Stimulated activated CD8-positive, alpha-beta memory T cell treated with anti-CD3 and anti-CD28 coated beads, Interleukin-7, amount 100 ng/mL, for 48 hours (primary cell): ENCODE results near the gene A4GALT.
"Not testable (repeated sequence)": the region's sequence is repeated elsewhere in the genome, so short reads cannot be mapped to it uniquely, and the experiment has no call there.

Experiments used
- DNase-seq, 2 donors: peaks; one replicate each; pipeline ENCODE4 v3.0.0-alpha.2; 2020; ENCODE audit warnings: low read depth in 1 of 2; ENCODE audit errors: extremely low read depth in 1 of 2

A4GALT gene

GRCh38 chr22:42684462-42685195 lies 36.0 kb downstream of the A4GALT start:
- no peak for DNase-seq

GRCh38 chr22:42683578-42684283 lies 36.9 kb downstream of the A4GALT start:
- no peak for DNase-seq

- no peak for DNase-seq
Measured at GRCh38 chr22:42682113-42682851, 38.4 kb downstream of the A4GALT start.

GRCh38 chr22:42680648-42681047 lies 40.0 kb downstream of the A4GALT start:
- DNase-seq = no peak

GRCh38 chr22:42679691-42680090 lies 41.0 kb downstream of the A4GALT start:
- no peak for DNase-seq

- DNase-seq = no peak
Measured at GRCh38 chr22:42678894-42679293, 41.8 kb downstream of the A4GALT start.

GRCh38 chr22:42677936-42678335 lies 42.7 kb downstream of the A4GALT start:
- DNase-seq = not testable (repeated sequence)

- DNase-seq = no peak
Measured at GRCh38 chr22:42676059-42676607, 44.5 kb downstream of the A4GALT start.

GRCh38 chr22:42673898-42674401 lies 46.7 kb downstream of the A4GALT start:
- no peak for DNase-seq

- DNase-seq = not testable (repeated sequence)
Measured at GRCh38 chr22:42673071-42673470, 47.6 kb downstream of the A4GALT start.

GRCh38 chr22:42670921-42671709 lies 49.6 kb downstream of the A4GALT start:
- DNase-seq = no peak

GRCh38 chr22:42670046-42670445 lies 50.6 kb downstream of the A4GALT start:
- DNase-seq = no peak

GRCh38 chr22:42666393-42666792 lies 54.3 kb downstream of the A4GALT start:
- not testable (repeated sequence) for DNase-seq

- DNase-seq = no peak
Measured at GRCh38 chr22:42664976-42665831, 55.5 kb downstream of the A4GALT start.

- peak; percentile 45 to 52 for DNase-seq
Measured at GRCh38 chr22:42661985-42662831, 58.5 kb downstream of the A4GALT start.

GRCh38 chr22:42656578-42656977 lies 64.1 kb downstream of the A4GALT start:
- DNase-seq = no peak

- no peak for DNase-seq
Measured at GRCh38 chr22:42655693-42656092, 65.0 kb downstream of the A4GALT start.

GRCh38 chr22:42654436-42655073 lies 66.1 kb downstream of the A4GALT start:
- DNase-seq = no peak
